Middle frontal gyrus (tissue), 1 donor: ENCODE results near the gene CAPN8.

Experiments
- DNase-seq: peaks from one replicate; pipeline ENCODE4 v3.0.0-alpha.2; 2015; ENCODE audit warnings: low spot score; ENCODE audit errors: extremely low spot score

CAPN8 gene

GRCh38 chr1:223654083-223654482, 11.4 kb downstream of the CAPN8 start:
- DNase-seq = no peak

GRCh38 chr1:223653431-223653830, 12.1 kb downstream of the CAPN8 start:
- DNase-seq = no peak

- DNase-seq = no peak
These were observed 12.5 kb downstream of the CAPN8 start for GRCh38 chr1:223653015-223653414.

GRCh38 chr1:223652436-223652941, 13.0 kb downstream of the CAPN8 start:
- DNase-seq = no peak

GRCh38 chr1:223651291-223651991, 14.1 kb downstream of the CAPN8 start:
- no peak for DNase-seq

GRCh38 chr1:223650465-223650864, 15.0 kb downstream of the CAPN8 start:
- no peak for DNase-seq

- DNase-seq = no peak
These were observed 16.3 kb downstream of the CAPN8 start for GRCh38 chr1:223649222-223649621.

GRCh38 chr1:223647249-223647648, 18.3 kb downstream of the CAPN8 start:
- DNase-seq = no peak

- no peak for DNase-seq
These were observed 19.6 kb downstream of the CAPN8 start for GRCh38 chr1:223645903-223646302.

GRCh38 chr1:223642237-223642636, 23.3 kb downstream of the CAPN8 start:
- no peak for DNase-seq

GRCh38 chr1:223641523-223642039, 23.9 kb downstream of the CAPN8 start:
- DNase-seq = no peak

- DNase-seq = no peak
These were observed 26.2 kb downstream of the CAPN8 start for GRCh38 chr1:223639331-223639749.

GRCh38 chr1:223635236-223635635, 30.3 kb downstream of the CAPN8 start:
- no peak for DNase-seq

GRCh38 chr1:223634423-223634822, 31.1 kb downstream of the CAPN8 start:
- no peak for DNase-seq

GRCh38 chr1:223631956-223632355, 33.5 kb downstream of the CAPN8 start:
- DNase-seq = no peak

- DNase-seq = no peak
These were observed 34.0 kb downstream of the CAPN8 start for GRCh38 chr1:223631473-223631872.

- DNase-seq = no peak
These were observed 36.4 kb downstream of the CAPN8 start for GRCh38 chr1:223629126-223629457.

- no peak for DNase-seq
These were observed 37.0 kb downstream of the CAPN8 start for GRCh38 chr1:223628233-223629125.

GRCh38 chr1:223622132-223622842, 43.2 kb downstream of the CAPN8 start:
- no peak for DNase-seq

- DNase-seq = no peak
These were observed 44.2 kb downstream of the CAPN8 start for GRCh38 chr1:223621312-223621734.

GRCh38 chr1:223620297-223620897, 45.1 kb downstream of the CAPN8 start:
- no peak for DNase-seq
